Astrocyte of the cerebellum (primary cell): ENCODE results near the gene PRICKLE1.

ENCODE experiments used
- DNase-seq: peaks from one replicate; pipeline ENCODE4 v3.0.0-alpha.2; 2011; ENCODE audit warnings: low read depth
- H3K4me3 ChIP-seq: 2 replicates; pipeline ENCODE4 v1.5.1; 2011; ENCODE audit warnings: mild to moderate bottlenecking, low read depth, low read length, moderate library complexity
- in situ Hi-C: cut with HindIII; loops from 2 replicates; pipeline ENCODE4 v1.10.0; 2017; ENCODE audit warnings: low sequenced_read_pairs
- TF ChIP-seq, protein P1 (sequence below): IDR thresholded peaks from 2 replicates; pipeline ENCODE4 v1.5.1; 2012; ENCODE audit warnings: low read length, low read depth, moderate library complexity, mild to moderate bottlenecking; ENCODE audit errors: missing control alignments

The PRICKLE1 gene

DNA sequence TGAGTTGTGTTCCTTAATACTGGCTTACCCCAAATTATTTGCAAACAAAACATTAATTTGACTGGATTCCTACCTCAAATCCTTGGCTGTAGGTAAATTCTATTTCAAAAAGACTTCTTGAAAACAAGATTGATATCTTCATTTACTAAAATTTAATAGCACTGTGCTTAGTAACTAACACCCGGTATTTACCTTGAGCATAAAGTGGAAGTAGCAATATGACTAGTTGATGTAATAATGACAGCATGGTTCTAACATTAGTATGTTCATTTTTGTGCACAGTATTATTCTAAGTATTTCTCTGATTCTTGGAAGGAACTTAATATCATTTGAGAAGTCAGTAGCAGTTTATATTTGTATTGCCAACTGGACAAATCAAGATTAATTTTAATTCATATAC, 166.8 kb downstream of the PRICKLE1 start:
- in situ Hi-C loops, result no loop called here
- H3K4me3 ChIP-seq, result no peak overlapping the region
- TF ChIP-seq, protein P1, sequence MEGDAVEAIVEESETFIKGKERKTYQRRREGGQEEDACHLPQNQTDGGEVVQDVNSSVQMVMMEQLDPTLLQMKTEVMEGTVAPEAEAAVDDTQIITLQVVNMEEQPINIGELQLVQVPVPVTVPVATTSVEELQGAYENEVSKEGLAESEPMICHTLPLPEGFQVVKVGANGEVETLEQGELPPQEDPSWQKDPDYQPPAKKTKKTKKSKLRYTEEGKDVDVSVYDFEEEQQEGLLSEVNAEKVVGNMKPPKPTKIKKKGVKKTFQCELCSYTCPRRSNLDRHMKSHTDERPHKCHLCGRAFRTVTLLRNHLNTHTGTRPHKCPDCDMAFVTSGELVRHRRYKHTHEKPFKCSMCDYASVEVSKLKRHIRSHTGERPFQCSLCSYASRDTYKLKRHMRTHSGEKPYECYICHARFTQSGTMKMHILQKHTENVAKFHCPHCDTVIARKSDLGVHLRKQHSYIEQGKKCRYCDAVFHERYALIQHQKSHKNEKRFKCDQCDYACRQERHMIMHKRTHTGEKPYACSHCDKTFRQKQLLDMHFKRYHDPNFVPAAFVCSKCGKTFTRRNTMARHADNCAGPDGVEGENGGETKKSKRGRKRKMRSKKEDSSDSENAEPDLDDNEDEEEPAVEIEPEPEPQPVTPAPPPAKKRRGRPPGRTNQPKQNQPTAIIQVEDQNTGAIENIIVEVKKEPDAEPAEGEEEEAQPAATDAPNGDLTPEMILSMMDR, result no peak
- no peak for DNase-seq

DNA sequence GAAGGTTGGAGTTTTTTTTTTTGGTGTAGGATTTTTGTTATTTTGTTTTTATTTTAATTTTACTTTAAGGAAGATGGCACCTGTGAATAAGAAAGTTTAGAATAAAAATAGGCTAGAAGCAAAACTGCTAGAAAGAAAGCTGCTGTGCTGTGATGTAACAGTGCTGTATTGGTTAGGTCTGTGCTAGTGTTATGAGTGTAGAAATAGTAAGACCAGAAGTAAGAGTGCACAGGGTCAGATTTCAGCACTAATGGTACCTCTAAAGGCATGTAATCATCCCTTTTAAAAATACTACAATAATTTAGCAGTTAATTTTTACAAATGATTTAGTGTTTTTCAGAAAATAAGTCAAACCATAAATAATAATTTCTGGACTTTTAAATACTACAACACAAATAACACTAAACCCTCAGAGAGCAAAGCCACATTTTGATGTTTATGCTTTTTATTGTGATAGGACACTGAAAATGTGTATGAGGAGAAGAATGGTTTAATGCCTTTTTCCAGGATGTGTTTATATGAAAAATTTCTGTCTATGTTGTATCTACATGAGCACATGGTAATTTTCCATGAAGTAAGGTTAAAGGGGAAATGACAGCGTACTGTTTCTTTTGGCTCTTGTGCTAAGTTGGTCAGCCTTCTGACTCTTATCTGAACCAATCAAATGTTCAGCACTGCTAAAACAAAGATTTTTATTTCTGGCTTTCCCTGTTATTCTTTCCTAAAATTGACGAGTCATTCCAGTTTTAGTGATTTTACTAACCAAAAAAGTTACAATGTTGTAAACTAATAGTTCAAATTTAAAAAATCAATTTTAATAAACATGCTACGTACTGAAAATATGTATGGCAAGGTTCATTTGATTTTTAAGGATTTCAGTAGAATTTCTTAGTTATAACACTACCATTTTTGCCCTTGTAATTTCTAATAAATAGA, 167.4 kb downstream of the PRICKLE1 start:
- in situ Hi-C loops, result no loop called here
- peak; percentile 15 for DNase-seq

DNA sequence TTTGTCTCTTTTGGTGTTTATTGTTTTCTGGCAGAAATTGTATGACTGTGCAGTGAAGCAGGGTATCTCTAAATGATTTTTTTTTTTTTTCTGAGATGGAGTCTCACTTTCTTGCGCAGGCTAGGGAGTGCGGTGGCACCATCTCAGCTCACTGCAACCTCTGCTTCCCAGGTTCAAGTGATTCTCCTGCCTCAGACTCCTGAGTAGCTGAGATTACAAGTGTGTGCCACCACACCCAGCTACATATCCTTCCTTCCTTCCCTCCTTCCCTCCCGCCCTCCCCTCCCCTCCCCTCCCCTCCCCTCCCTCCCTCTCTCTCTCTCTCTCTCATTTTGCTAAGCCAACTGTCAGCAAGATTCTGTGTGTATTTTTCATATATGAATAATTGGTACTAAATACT, 169.2 kb downstream of the PRICKLE1 start:
- in situ Hi-C loops, result no loop called here
- TF ChIP-seq, protein P1, result no peak
- no peak overlapping the region for H3K4me3 ChIP-seq
- no peak for DNase-seq

More for the DNA sequence above, 167.4 kb downstream of the PRICKLE1 start:
- H3K4me3 ChIP-seq, result no peak overlapping the region
- TF ChIP-seq, protein P1, result no peak

DNA sequence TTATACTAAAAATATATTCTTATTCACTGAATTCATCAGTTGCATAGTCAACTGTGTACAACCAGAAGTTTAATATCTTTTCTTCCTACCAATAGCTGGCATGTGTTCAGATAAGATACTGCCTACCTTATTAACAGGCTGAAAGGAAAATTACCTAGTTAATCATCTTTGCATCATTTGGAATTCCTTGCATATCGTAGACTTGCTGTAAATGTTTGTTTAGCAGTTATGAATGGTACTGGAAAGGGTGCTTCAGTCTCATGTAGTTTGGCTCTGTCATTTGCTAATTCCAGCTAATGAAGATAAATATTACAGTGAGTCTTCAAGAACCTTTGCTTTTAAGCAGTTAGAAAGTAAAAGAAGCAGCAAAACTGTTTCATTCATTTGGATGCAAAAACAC, 179.2 kb downstream of the PRICKLE1 start:
- in situ Hi-C loops, result no loop called here
- TF ChIP-seq, protein P1, result no peak
- no peak overlapping the region for H3K4me3 ChIP-seq
- no peak for DNase-seq

DNA sequence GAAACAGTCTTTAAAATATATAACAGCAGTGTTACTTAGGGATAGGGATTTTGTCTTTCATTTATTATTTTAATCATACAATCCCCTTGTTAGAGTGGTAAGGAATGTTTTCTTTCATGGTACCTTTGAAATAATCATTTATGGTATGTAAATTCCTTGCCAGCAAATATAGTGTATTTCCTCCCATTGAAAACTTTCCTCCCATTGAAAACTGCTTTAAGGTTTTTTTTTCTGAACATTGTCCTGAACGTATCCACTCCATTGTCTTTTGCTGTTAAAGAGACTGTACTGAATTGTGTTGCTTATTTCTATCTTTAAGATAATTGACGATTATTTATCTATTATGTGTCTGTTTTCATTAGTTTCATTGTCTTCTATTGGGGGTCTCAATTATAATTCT, 180.1 kb downstream of the PRICKLE1 start:
- DNase-seq, result no peak
- H3K4me3 ChIP-seq, result no peak overlapping the region
- TF ChIP-seq, protein P1, result no peak
- in situ Hi-C loops, result no loop called here

DNA sequence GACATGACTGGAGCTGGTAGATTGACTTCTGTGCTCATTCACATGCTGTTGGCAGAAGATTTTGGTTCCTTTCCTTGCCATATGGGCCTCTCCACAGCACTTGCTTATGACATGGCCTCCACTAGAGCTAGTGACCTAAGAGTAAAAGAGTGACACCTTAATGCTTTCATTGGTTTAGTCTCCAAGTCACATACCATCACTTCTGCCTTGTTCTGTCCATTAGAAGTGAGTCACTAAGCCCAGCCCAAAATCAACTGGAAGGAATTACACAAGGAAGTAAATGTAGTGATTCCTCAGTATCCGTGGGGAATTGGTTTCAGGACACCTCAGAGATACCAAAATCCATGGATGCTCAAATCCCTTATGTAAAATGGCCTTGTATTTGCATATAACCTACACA, 182.2 kb downstream of the PRICKLE1 start:
- in situ Hi-C loops, result no loop called here
- DNase-seq, result no peak
- H3K4me3 ChIP-seq, result no peak overlapping the region
- TF ChIP-seq, protein P1, result no peak
